Lower leg skin (tissue), 4 donors: Measurements from ENCODE around the gene NFAT5. TPM values are rescaled to one million over a fixed set of nuclear protein-coding genes. Genes with fewer than 3 reads are reported as not detected.

Source experiments
- DNase-seq, 2 donors: peaks; one replicate each; pipeline ENCODE4 v3.0.0-alpha.2; 2019; ENCODE audit warnings: low spot score in 2 of 2
- H3K4me3 ChIP-seq: fragments of 200-600 bp; sonication (generic); 2 replicates; pipeline ENCODE4 v1.5.1; 2017; ENCODE audit warnings: mild to moderate bottlenecking, low read depth; ENCODE audit not compliant: poor library complexity, severe bottlenecking
- CTCF ChIP-seq, 3 donors: fragments of 450-650 bp; IDR thresholded peaks; one replicate each; pipeline ENCODE4 v1.5.1; 2016; ENCODE audit warnings: antibody characterized with exemption in 3 of 3, mild to moderate bottlenecking in 3 of 3, moderate library complexity in 2 of 3
- POLR2A ChIP-seq, 2 donors: fragments of 450-650 bp; IDR thresholded peaks; one replicate each; pipeline ENCODE4 v1.6.1; 2016 to 2017; ENCODE audit warnings: antibody characterized with exemption in 2 of 2, mild to moderate bottlenecking in 1 of 2, moderate library complexity in 1 of 2
- WGBS, 2 donors: methylation state at CpG; one replicate each; pipeline ENCODE4 v1.1.5; 2018; 5-methylcytosine and 5-hydroxymethylcytosine counted together
- intact Hi-C: fragments of 100-400 bp; cut with DNase I; formaldehyde crosslinking; loops from one replicate; pipeline ENCODE4 v1.15.0; 2023; ENCODE audit warnings: low total_unique reads
- total RNA-seq, 4 donors: library from RNA; depleted of rRNA; stranded (reverse); fragments of >200 nt; gene quantifications; one replicate each; pipeline ENCODE4 v1.1.0, GENCODE V29; 2016

NFAT5 gene
- total RNA-seq, 4 donors from 2014 or later: 74.7 to 114 (median 88.6) TPM

DNA sequence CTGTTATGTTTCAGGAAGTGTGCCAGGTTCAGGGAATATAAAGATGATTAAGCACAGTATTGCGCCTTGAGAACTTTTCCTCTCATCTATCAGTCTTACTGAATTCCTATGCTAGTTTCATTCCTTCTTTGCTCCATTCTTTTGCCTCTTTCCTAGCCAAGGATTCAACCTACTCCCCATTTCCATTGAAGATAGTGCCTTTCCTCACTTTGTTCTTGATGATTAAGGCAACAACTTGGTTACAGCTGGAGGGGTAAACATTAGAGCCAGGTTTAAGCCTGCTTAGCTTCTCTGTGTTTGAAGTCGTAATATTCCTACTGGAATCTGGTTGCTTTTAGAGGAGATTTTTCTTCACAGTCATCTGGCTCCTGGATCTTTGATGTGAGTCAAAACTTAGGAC is 85.5 kb downstream of the NFAT5 start:
- H3K4me3 ChIP-seq: no peak overlapping the region
- no peak for TF ChIP-seq CTCF (IDR thresholded peaks at IDR 0.05)
- TF ChIP-seq POLR2A (IDR thresholded peaks at IDR 0.05): no peak
- intact Hi-C loops: no loop called here
- 90 to 93% methylated on average over 2 of the region's 2 CpGs for WGBS, 2 donors
- no peak for DNase-seq

DNA sequence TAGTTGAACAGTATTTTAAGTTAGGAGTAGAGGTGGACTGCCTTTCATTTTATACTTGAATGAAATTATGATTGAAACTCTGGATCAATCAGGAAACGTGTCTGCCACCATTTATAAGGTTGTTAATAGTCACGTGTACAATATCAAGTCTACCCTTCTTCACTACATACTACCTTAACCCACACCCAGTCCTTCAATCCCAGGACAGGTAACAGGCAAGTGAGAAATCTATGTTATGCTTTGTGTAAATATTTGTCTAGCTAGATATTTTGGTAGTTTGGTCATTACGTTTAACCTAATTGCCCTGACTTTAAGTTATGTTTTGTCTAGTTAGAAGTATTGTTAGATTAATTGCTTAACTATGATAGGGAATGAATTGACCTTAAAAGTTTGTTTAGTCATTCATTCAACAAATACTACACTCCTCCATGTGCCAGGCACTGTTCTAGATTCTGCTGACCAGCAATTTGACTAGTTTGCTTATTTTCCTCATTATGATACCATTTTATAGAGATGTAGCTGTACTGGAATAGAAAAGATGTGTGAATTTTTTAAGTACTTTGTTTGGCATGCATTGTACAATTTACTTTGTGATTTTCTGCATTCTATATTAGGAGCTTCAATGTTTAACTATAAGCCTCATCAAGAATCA is 88.6 kb downstream of the NFAT5 start:
- H3K4me3 ChIP-seq: no peak overlapping the region
- no peak for TF ChIP-seq POLR2A (IDR thresholded peaks at IDR 0.05)
- no peak for TF ChIP-seq CTCF (IDR thresholded peaks at IDR 0.05)
- 89% methylated on average over 3 of the region's 3 CpGs for WGBS, 2 donors
- intact Hi-C loops: no loop called here
- DNase-seq: no peak

GRCh38 chr16:69660166-69660565 is 94.4 kb downstream of the NFAT5 start:
- WGBS, 2 donors: 88 to 89% methylated on average over 4 of the region's 4 CpGs
- intact Hi-C loops: no loop called here
- no peak overlapping the region for H3K4me3 ChIP-seq

DNA sequence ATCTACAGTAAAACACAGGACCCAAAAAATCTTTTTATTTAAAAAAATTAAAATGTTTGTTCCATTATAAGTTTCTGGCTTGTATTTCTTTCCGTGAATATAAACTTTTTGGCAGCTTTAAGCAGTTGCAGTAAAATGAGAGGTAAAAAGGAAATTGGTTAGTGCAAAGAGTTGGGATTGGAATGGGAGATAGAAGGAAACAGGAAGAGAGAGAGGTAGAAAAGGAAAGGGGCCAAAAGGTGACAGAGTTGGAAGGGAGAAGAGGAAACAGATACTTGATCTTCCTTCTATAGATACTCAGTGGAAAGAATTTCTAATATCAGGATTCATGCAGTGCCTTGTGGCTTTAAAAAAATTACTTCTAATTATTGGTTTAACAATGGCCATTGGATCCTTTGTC is 97.1 kb downstream of the NFAT5 start:
- H3K4me3 ChIP-seq: no peak overlapping the region
- TF ChIP-seq POLR2A (IDR thresholded peaks at IDR 0.05): no peak
- TF ChIP-seq CTCF (IDR thresholded peaks at IDR 0.05): no peak
- intact Hi-C loops: no loop called here
- DNase-seq: no peak
- 67 to 75% methylated on average over 1 of the region's 1 CpG for WGBS, 2 donors

More at GRCh38 chr16:69660166-69660565, 94.4 kb downstream of the NFAT5 start:
- no peak for TF ChIP-seq POLR2A (IDR thresholded peaks at IDR 0.05)
- TF ChIP-seq CTCF (IDR thresholded peaks at IDR 0.05): no peak
- no peak for DNase-seq

GRCh38 chr16:69663846-69664245 is 98.1 kb downstream of the NFAT5 start:
- no peak for DNase-seq
- intact Hi-C loops: no loop called here
- H3K4me3 ChIP-seq: no peak overlapping the region
- TF ChIP-seq CTCF (IDR thresholded peaks at IDR 0.05) (no peak), POLR2A (IDR thresholded peaks at IDR 0.05) (no peak)

DNA sequence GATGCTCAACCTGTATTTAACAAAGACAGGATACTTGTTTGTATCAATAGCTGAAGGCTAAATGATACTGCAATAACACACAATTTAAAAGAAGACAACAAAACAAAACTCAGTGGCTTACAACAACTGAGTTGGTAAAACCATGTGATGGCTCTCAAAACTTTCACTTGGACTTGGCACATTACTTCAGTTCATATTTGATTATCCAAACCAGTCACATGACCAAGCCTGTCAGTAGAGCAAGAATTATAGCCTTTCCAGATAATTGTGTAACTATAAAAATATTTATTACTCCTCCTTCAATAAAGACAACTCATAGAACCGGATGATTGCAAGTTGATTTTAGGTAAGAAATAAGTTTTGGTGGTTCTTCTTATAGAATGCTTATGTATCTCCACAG is 103.8 kb downstream of the NFAT5 start:
- TF ChIP-seq POLR2A (IDR thresholded peaks at IDR 0.05) (no peak), CTCF (IDR thresholded peaks at IDR 0.05) (no peak)
- 35 to 41% methylated on average over 1 of the region's 1 CpG for WGBS, 2 donors
- no peak overlapping the region for H3K4me3 ChIP-seq
- intact Hi-C loops: no loop called here
- no peak for DNase-seq
